ENCODE results near the gene SOX4.

The SOX4 gene

DNA sequence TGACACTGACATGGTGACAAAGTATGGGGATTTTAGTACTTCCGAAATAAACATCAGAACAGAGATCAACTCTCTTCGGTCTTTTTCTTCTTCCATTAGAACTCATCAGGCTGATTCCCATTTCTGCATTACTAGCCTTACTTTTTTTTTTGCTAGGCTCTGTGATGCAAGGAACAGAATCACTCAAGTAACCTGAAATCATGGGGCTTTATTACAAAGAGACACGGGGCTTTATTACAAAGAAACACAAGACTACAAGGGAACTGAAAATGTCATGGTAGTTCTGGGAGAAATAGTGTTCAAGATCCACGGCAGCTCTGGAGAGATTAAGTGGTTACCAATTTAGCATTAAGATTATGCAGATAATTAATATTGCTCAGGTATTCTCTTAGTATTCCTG is 11.6 kb downstream of the SOX4 start:
- H3K36me3 ChIP-seq (replicated peaks), result no peaks in the 10 kb centered on the region
- H3K27ac ChIP-seq, result no peak overlapping the region
- DNase-seq, result no peak
- in situ Hi-C loops (cut with HindIII; ENCODE audit: low pct_ligation_motif_present, low sequenced_read_pairs), result no loop called here
- H3K4me3 ChIP-seq (ENCODE audit: low read depth, low read length), result no peak overlapping the region
- no peaks in the 10 kb centered on the region for H3K27me3 ChIP-seq (replicated peaks)
- TF ChIP-seq, protein P1, sequence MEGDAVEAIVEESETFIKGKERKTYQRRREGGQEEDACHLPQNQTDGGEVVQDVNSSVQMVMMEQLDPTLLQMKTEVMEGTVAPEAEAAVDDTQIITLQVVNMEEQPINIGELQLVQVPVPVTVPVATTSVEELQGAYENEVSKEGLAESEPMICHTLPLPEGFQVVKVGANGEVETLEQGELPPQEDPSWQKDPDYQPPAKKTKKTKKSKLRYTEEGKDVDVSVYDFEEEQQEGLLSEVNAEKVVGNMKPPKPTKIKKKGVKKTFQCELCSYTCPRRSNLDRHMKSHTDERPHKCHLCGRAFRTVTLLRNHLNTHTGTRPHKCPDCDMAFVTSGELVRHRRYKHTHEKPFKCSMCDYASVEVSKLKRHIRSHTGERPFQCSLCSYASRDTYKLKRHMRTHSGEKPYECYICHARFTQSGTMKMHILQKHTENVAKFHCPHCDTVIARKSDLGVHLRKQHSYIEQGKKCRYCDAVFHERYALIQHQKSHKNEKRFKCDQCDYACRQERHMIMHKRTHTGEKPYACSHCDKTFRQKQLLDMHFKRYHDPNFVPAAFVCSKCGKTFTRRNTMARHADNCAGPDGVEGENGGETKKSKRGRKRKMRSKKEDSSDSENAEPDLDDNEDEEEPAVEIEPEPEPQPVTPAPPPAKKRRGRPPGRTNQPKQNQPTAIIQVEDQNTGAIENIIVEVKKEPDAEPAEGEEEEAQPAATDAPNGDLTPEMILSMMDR (IDR thresholded peaks at IDR 0.05; ENCODE audit: low read depth, low read length, missing control alignments), result no peak

DNA sequence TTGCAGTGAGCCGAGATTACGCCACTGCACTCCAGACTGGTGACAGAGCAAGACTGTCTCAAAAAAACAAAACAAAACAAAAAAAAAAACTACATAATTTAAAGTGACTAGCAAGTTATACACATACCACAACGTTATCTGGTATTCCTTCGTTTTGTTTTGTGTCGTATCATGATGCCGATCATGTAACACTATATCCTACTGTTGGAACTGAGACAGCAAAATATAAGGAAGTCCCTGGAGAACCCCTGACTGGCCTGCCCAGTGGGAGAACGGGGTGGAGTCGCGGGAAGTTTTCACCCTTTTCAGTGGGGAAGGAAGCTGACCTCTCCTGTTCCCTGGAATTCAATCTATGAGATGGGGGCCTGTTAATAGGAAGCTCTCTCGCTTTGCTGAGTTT is 15.1 kb downstream of the SOX4 start:
- peak; percentile 28 for DNase-seq

DNA sequence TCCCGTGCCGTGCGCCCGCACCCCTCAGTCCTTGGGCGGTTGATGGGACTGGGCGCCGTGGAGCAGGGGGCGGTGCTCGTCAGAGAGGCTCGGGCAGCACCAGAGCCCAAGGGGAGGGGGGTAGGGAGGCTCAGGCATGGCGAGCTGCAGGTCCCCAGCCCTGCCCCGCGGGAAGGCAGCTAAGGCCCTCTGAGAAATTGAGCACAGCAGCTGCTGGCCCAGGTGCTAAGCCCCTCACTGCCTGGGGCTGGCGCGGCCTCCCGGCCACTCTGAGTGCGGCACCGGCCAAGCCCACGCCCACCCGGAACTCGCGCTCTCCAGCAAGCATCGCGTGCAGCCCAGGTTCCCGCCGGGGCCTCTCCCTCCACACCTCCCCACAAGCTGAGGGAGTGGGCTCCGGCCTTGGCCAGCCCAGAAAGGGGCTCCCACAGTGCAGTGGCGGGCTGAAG is 16.4 kb downstream of the SOX4 start:
- no peak overlapping the region for H3K27ac ChIP-seq
- H3K4me3 ChIP-seq (ENCODE audit: low read depth, low read length), result no peak overlapping the region
- in situ Hi-C loops (cut with HindIII; ENCODE audit: low pct_ligation_motif_present, low sequenced_read_pairs), result no loop called here
- TF ChIP-seq, protein P1 (IDR thresholded peaks at IDR 0.05; ENCODE audit: low read depth, low read length, missing control alignments), result no peak
- H3K27me3 ChIP-seq (replicated peaks), result no peaks in the 10 kb centered on the region
- no peaks in the 10 kb centered on the region for H3K36me3 ChIP-seq (replicated peaks)
- no peak for DNase-seq

More for the DNA sequence above, 15.1 kb downstream of the SOX4 start:
- Histone ChIP-seq H3K4me3 (ENCODE audit: low read depth, low read length) (no peak overlapping the region), H3K36me3 (replicated peaks) (no peaks in the 10 kb centered on the region), H3K27me3 (replicated peaks) (no peaks in the 10 kb centered on the region), H3K27ac (no peak overlapping the region)
- in situ Hi-C loops (cut with HindIII; ENCODE audit: low pct_ligation_motif_present, low sequenced_read_pairs), result no loop called here
- TF ChIP-seq, protein P1 (IDR thresholded peaks at IDR 0.05; ENCODE audit: low read depth, low read length, missing control alignments), result no peak

DNA sequence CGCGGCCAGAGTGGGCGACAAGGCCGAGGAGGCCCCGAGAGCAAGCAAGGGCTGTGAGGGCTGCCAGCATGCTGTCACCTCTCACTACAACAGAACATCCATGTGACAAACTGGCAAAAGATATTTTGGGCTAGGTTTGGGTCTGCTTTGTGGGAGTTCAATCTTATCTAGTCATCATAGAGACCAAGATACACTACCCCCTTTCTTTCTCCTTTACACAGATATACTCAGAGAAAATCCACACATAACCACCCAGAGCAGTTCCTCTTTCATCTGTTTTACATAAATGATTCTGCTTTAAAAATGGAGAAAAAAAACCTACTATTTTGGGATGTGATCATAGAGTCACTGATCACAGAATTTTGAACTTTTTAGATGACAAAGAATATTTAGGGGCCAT is 16.8 kb downstream of the SOX4 start:
- H3K36me3 ChIP-seq (replicated peaks), result no peaks in the 10 kb centered on the region
- TF ChIP-seq, protein P1 (IDR thresholded peaks at IDR 0.05; ENCODE audit: low read depth, low read length, missing control alignments), result no peak
- no peak overlapping the region for H3K27ac ChIP-seq
- no peak for DNase-seq
- H3K27me3 ChIP-seq (replicated peaks), result no peaks in the 10 kb centered on the region
- no peak overlapping the region for H3K4me3 ChIP-seq (ENCODE audit: low read depth, low read length)
- in situ Hi-C loops (cut with HindIII; ENCODE audit: low pct_ligation_motif_present, low sequenced_read_pairs), result no loop called here

DNA sequence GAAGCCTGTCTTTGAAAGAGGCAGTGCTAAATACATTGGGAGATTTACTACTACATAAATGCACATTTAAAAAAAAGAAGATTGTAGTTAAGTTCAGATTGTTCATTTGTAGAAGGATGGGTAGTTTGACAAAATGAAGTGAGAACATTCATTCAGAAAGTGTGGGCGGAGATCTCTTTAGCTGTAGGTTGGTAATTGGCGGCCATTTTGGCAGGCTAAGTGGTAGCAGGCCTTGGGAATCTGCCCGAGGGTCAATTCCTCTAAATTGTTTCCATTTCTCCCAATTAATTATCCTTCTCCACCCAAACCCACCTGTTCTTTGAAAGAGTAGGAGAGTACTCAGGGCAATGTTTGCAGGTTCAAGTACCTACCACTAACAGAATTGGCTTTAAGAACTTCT is 17.9 kb downstream of the SOX4 start:
- Histone ChIP-seq H3K36me3 (replicated peaks) (no peaks in the 10 kb centered on the region), H3K27me3 (replicated peaks) (no peaks in the 10 kb centered on the region), H3K27ac (no peak overlapping the region), H3K4me3 (ENCODE audit: low read depth, low read length) (no peak overlapping the region)
- TF ChIP-seq, protein P1 (IDR thresholded peaks at IDR 0.05; ENCODE audit: low read depth, low read length, missing control alignments), result no peak
- in situ Hi-C loops (cut with HindIII; ENCODE audit: low pct_ligation_motif_present, low sequenced_read_pairs), result no loop called here
- DNase-seq, result no peak

DNA sequence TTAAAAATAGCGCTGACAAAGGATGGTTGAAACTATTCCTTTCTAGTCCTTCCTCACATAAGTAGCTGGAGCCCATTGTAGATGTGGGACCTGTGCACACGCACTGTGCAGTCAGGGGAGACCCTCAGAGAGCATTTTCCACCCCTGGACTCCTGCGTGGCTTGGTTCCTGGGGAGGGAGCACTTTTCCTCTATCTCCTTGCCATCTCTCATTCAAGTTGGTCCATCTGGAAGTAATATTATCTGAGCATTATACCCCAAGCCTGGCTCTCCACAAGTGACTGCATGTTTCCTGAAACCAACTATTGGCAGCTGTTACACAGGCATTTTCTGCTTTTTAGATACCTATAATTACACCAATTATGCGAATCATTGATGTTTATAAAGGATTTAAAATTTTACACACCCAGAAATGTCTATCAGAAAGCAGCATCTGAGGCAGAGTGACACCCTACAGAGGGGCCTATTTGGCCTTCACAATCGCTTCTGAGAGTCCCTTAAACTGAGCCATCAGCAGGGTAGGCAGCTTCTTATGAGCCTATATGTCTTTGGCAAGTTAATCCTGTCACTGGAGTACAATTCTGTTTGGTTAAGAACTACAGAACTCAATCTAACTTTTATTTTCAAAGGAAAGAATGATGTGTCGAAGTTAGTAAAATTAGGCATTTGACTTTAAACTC is 18.7 kb downstream of the SOX4 start:
- DNase-seq, result no peak
- TF ChIP-seq, protein P1 (IDR thresholded peaks at IDR 0.05; ENCODE audit: low read depth, low read length, missing control alignments), result no peak
- Histone ChIP-seq H3K36me3 (replicated peaks) (no peaks in the 10 kb centered on the region), H3K27ac (no peak overlapping the region), H3K4me3 (ENCODE audit: low read depth, low read length) (no peak overlapping the region), H3K27me3 (replicated peaks) (no peaks in the 10 kb centered on the region)
- in situ Hi-C loops (cut with HindIII; ENCODE audit: low pct_ligation_motif_present, low sequenced_read_pairs), result no loop called here
